MM.1S (cell line): ENCODE results near the gene TRMT61A.

Experiments used
- CTCF ChIP-seq: fragments of 300-600 bp; sonication (generic); IDR thresholded peaks from 2 replicates; pipeline ENCODE4 v1.5.1; 2016; ENCODE audit warnings: antibody characterized with exemption, low read length, mixed read lengths
- EZH2 ChIP-seq: fragments of 300-600 bp; sonication (generic); optimal IDR thresholded peaks from 2 replicates; pipeline ENCODE3; 2017; ENCODE audit warnings: low read depth, mild to moderate bottlenecking, antibody characterized with exemption, low read length, mixed read lengths

GRCh38 chr14:103562179-103562428, 33.1 kb downstream of the TRMT61A start:
- TF ChIP-seq CTCF (no peak), EZH2 (no peak)
